ENCODE measurements around the gene ATF5.
A peak's percentile ranks its signal among the peaks of the same experiment; 100 is the strongest.

The ATF5 gene

GRCh38 chr19:49929121-49929610, at the start of gene ATF5, which contains the start of gene NUP62:
TSS of gene ATF5 (plus strand) at chr19:49929205. CDS start at chr19:49930851, 1,646 bp downstream.
TSS of gene NUP62 (minus strand) at chr19:49929504. CDS start at chr19:49909807, 19,697 bp downstream.
- Mint-ChIP-seq H3K4me1 (ENCODE audit: low read depth) (peaks cover 71% of the 10 kb centered on the region), H3K27me3 (no peaks in the 10 kb centered on the region), H3K4me3 (peak within 1 kb of the TSS; percentile 99), H3K9me3 (peaks cover 4% of the 10 kb centered on the region), H3K27ac (peak within 1 kb of the TSS; percentile 99), H3K36me3 (ENCODE audit: low read depth) (peaks cover 89% of the 10 kb centered on the region)
- DNase-seq, result peak; percentile 96

DNA sequence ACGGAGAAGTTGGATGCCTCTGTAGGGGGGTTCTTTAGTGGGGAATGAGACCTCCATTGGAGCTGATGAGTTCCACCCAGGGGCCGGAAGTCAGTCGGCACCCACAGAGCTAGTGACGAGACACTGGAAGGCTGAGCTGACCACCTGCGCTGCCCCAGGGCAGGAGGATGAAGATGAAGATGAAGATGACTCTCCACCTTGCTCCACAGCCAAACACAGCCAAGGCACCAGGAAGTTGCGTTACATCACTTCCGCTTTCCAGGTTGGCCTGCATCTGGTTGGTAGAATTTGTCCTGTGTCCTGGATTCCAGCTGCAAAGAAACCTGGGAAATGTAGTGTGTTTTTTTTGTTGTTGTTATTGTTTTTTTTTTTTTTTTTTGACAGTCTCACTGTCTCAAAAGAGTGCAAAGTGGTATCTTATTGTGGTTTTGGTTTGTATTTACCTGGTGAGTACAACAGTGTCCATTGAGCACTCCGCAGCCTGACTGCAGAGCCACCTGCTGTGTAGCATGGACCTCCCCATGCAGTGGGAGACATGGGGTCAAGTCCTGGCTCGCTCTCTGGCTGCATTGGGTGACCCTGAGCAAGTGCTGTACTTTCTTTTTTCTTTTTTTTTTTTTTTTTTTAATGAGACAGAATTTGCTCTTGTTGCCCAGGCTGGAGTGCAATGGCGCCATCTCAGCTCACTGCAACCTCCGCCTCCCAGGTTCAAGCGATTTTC, 49.6 kb upstream of the ATF5 start:
- Mint-ChIP-seq H3K27ac (no peak overlapping the region), H3K27me3 (no peaks in the 10 kb centered on the region), H3K9me3 (no peaks in the 10 kb centered on the region), H3K4me1 (ENCODE audit: low read depth) (peaks cover 33% of the 10 kb centered on the region), H3K36me3 (ENCODE audit: low read depth) (peaks cover 63% of the 10 kb centered on the region), H3K4me3 (no peak overlapping the region)
- no peak for DNase-seq

DNA sequence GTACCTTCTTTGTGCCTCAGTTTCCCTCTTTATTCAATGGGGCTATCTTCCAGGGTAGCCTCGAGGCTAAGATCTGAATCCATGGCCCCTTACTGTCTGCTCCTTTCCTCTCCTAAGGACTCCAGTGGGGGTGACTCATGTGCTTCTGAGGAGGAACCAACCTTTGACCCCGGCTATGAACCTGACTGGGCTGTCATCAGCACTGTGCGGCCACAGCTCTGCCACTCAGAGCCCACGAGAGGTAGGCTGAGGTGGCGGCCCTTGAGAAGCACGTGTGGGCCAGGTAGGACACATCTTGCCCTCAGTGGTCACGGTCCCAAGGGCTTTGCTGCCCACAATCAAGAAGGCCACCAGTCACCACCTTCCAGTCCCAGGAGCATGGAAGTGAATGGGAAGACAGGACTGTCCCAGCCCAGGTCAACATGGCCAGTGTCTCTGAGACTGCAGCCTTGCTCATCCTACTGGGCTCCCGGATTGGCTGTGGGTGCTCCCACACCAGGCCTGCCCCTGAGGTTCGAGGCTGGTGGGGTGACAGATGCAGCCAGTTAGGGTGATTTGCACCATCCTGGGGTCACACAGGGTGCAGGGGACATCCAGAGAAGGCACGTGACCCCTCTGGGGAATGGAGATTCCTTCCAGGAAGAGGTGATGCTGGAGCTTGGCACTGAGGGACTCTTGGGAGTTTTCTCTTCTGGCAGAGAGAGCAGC, 48.7 kb upstream of the ATF5 start:
- Mint-ChIP-seq H3K4me3 (peak overlapping the region; percentile 10), H3K9me3 (no peaks in the 10 kb centered on the region), H3K4me1 (ENCODE audit: low read depth) (peaks cover 24% of the 10 kb centered on the region), H3K36me3 (ENCODE audit: low read depth) (peaks cover 64% of the 10 kb centered on the region), H3K27me3 (no peaks in the 10 kb centered on the region), H3K27ac (no peak overlapping the region)
- no peak for DNase-seq

GRCh38 chr19:49881186-49881585, 47.8 kb upstream of the ATF5 start:
- DNase-seq, result no peak
- Mint-ChIP-seq H3K9me3 (no peaks in the 10 kb centered on the region), H3K27me3 (no peaks in the 10 kb centered on the region), H3K4me1 (ENCODE audit: low read depth) (peaks cover 19% of the 10 kb centered on the region), H3K4me3 (no peak overlapping the region), H3K36me3 (ENCODE audit: low read depth) (peaks cover 69% of the 10 kb centered on the region), H3K27ac (no peak overlapping the region)

GRCh38 chr19:49881672-49882394, 47.2 kb upstream of the ATF5 start:
- no peak for DNase-seq
- peaks cover 73% of the 10 kb centered on the region for H3K36me3 Mint-ChIP-seq (ENCODE audit: low read depth)
- H3K27me3 Mint-ChIP-seq, result no peaks in the 10 kb centered on the region
- no peak overlapping the region for H3K4me3 Mint-ChIP-seq
- H3K4me1 Mint-ChIP-seq (ENCODE audit: low read depth), result peaks cover 19% of the 10 kb centered on the region
- no peak overlapping the region for H3K27ac Mint-ChIP-seq
- no peaks in the 10 kb centered on the region for H3K9me3 Mint-ChIP-seq

DNA sequence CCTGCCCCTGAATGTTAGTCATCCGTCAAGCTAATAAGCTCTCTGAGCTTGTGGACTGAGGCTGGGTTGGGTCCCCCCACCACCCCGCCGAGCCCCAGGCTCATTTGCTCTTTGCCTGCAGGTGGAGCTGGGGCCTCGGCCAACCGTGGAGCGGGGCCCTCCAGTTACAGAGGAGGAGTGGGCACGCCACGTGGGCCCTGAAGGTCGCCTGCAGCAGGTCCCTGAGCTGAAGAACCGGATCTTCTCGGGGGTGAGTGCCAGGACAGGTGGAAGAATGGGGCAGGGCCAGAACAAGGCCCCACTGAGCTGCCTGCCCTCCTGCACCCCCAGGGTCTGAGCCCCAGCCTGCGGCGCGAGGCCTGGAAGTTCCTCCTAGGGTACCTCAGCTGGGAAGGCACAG, 46.4 kb upstream of the ATF5 start:
- Mint-ChIP-seq H3K4me3 (no peak overlapping the region), H3K27me3 (no peaks in the 10 kb centered on the region), H3K4me1 (ENCODE audit: low read depth) (peaks cover 19% of the 10 kb centered on the region), H3K27ac (no peak overlapping the region), H3K9me3 (no peaks in the 10 kb centered on the region), H3K36me3 (ENCODE audit: low read depth) (peaks cover 75% of the 10 kb centered on the region)
- DNase-seq, result no peak

GRCh38 chr19:49883094-49883493, 45.9 kb upstream of the ATF5 start:
- DNase-seq, result no peak
- Mint-ChIP-seq H3K4me3 (no peak overlapping the region), H3K27me3 (no peaks in the 10 kb centered on the region), H3K4me1 (ENCODE audit: low read depth) (peaks cover 16% of the 10 kb centered on the region), H3K36me3 (ENCODE audit: low read depth) (peaks cover 73% of the 10 kb centered on the region), H3K27ac (no peak overlapping the region), H3K9me3 (no peaks in the 10 kb centered on the region)

DNA sequence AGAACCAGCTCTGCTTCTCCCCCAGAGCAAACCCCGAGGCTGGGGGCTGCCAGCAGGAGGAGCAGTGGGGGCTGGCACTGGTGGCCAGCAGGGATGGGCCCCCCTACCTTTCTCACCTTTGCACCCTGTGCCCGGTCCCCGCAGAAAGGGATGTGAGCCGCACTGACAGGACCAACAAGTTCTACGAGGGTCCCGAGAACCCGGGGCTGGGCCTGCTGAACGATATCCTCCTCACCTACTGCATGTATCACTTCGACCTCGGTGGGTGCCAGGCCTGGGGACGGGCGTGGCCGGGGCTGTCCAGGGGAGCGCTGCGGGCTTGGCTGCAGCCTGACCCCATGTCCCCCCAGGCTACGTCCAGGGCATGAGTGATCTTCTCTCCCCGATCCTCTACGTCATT, 44.9 kb upstream of the ATF5 start:
- Mint-ChIP-seq H3K4me3 (no peak overlapping the region), H3K36me3 (ENCODE audit: low read depth) (peaks cover 72% of the 10 kb centered on the region), H3K27me3 (no peaks in the 10 kb centered on the region), H3K4me1 (ENCODE audit: low read depth) (peaks cover 6% of the 10 kb centered on the region), H3K27ac (peak overlapping the region; percentile 57), H3K9me3 (no peaks in the 10 kb centered on the region)
- no peak for DNase-seq

GRCh38 chr19:49884760-49885159, 44.2 kb upstream of the ATF5 start:
- Mint-ChIP-seq H3K27me3 (no peaks in the 10 kb centered on the region), H3K36me3 (ENCODE audit: low read depth) (peaks cover 74% of the 10 kb centered on the region), H3K27ac (peak overlapping the region; percentile 57), H3K4me3 (no peak overlapping the region), H3K9me3 (no peaks in the 10 kb centered on the region), H3K4me1 (ENCODE audit: low read depth) (peaks cover 4% of the 10 kb centered on the region)
- DNase-seq, result no peak

DNA sequence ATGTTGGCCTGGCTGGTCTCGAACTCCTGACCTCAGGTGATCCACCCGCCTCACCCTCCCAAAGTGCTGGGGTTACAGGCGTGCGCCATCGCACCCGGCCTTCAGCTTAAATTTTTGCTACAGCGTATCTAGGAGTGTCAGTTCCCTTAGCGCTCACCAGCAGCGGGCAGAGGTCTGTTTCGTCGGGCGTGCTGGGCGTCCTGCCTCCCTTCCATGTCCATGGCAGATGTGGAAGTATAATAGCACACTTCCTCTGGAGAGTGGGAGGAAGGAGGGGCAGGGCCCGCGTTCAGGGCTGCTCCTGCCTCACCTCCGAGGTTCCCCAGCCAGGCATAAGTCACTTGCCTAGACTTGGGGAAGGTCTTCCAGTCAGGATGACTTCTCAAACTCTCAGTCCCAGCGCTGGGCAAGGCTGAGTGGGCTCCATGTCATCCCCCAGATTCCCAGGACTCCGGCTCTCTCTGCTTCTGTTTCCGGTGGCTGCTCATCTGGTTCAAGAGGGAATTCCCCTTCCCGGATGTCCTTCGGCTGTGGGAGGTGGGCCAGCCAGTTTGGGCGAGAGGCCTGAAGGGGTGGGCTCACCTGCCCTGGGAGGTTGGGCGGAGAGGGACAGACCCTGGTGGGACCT, 41.9 kb upstream of the ATF5 start:
- no peak for DNase-seq
- Mint-ChIP-seq H3K27ac (no peak overlapping the region), H3K36me3 (ENCODE audit: low read depth) (peaks cover 62% of the 10 kb centered on the region), H3K27me3 (no peaks in the 10 kb centered on the region), H3K4me1 (ENCODE audit: low read depth) (peaks cover 14% of the 10 kb centered on the region), H3K4me3 (no peak overlapping the region), H3K9me3 (no peaks in the 10 kb centered on the region)

- H3K4me3 Mint-ChIP-seq, result no peak overlapping the region
- peaks cover 20% of the 10 kb centered on the region for H3K4me1 Mint-ChIP-seq (ENCODE audit: low read depth)
- H3K36me3 Mint-ChIP-seq (ENCODE audit: low read depth), result peaks cover 62% of the 10 kb centered on the region
- no peaks in the 10 kb centered on the region for H3K27me3 Mint-ChIP-seq
- no peaks in the 10 kb centered on the region for H3K9me3 Mint-ChIP-seq
- H3K27ac Mint-ChIP-seq, result no peak overlapping the region
- no peak for DNase-seq
Observed at GRCh38 chr19:49887665-49888509, 41.1 kb upstream of the ATF5 start.

GRCh38 chr19:49888510-49888824, 40.5 kb upstream of the ATF5 start:
- DNase-seq, result no peak
- Mint-ChIP-seq H3K27ac (no peak overlapping the region), H3K9me3 (no peaks in the 10 kb centered on the region), H3K27me3 (no peaks in the 10 kb centered on the region), H3K36me3 (ENCODE audit: low read depth) (peaks cover 61% of the 10 kb centered on the region), H3K4me1 (ENCODE audit: low read depth) (peaks cover 26% of the 10 kb centered on the region), H3K4me3 (no peak overlapping the region)

GRCh38 chr19:49889038-49889686, 39.8 kb upstream of the ATF5 start:
- no peak overlapping the region for H3K4me3 Mint-ChIP-seq

More at GRCh38 chr19:49889038-49889686, 39.8 kb upstream of the ATF5 start:
- DNase-seq, result no peak
- Mint-ChIP-seq H3K36me3 (ENCODE audit: low read depth) (peaks cover 58% of the 10 kb centered on the region), H3K27me3 (no peaks in the 10 kb centered on the region), H3K4me1 (ENCODE audit: low read depth) (peaks cover 29% of the 10 kb centered on the region), H3K9me3 (no peaks in the 10 kb centered on the region), H3K27ac (peak overlapping the region; percentile 22)

Measured in activated T-cell treated with anti-CD3 and anti-CD28 coated beads, Interleukin-2, amount 50 U/mL, for 24 hours (primary cell).